Activated B cell treated with CpG ODN at 0.5 μM for 24 hours (primary cell): ENCODE data around the gene PCDHA5. TPM values are rescaled to one million over a fixed set of nuclear protein-coding genes. Genes with fewer than 3 reads are reported as not detected.

Experiments used
- ATAC-seq: fragments of 200-7000 bp; cut with Tn5 transposase; one replicate; pipeline ENCODE4 v1.10.0; 2021; ENCODE audit warnings: low read depth, mild to moderate bottlenecking, moderate library complexity
- CTCF ChIA-PET: fragments of 350-600 bp; sonication (Branson Sonifier 250); formaldehyde crosslinking; loops from one replicate; lab custom pipeline; 2021; ENCODE audit warnings: antibody characterized with exemption; lab: Charles Lee
- POLR2A ChIA-PET: fragments of 350-600 bp; sonication (Branson Sonifier 250); formaldehyde crosslinking; loops from one replicate; lab custom pipeline; 2021; ENCODE audit warnings: antibody characterized with exemption; lab: Charles Lee
- DNase-seq: peaks from one replicate; pipeline ENCODE4 v3.0.0; 2022
- H3K27ac Mint-ChIP-seq: one replicate; pipeline ENCODE4 v1.8.0; 2020; ENCODE audit warnings: mixed read lengths
- H3K27me3 Mint-ChIP-seq: one replicate; pipeline ENCODE4 v1.8.0; 2021; ENCODE audit warnings: mixed read lengths
- H3K36me3 Mint-ChIP-seq: one replicate; pipeline ENCODE4 v1.8.0; 2021; ENCODE audit warnings: low read depth, mixed read lengths
- H3K4me1 Mint-ChIP-seq: one replicate; pipeline ENCODE4 v1.8.0; 2021; ENCODE audit warnings: mixed read lengths
- H3K4me3 Mint-ChIP-seq: one replicate; pipeline ENCODE4 v1.8.0; 2020; ENCODE audit warnings: mild to moderate bottlenecking, mixed read lengths
- H3K9me3 Mint-ChIP-seq: one replicate; pipeline ENCODE4 v1.8.0; 2020; ENCODE audit warnings: mixed read lengths
- intact Hi-C: fragments of 100-400 bp; cut with micrococcal nuclease; formaldehyde crosslinking; loops from one replicate; pipeline ENCODE4 v1.15.1; 2024
- total RNA-seq: library from RNA; stranded (reverse); gene quantifications from 2 replicates; pipeline ENCODE4 v1.2.3, GENCODE V29; 2022
- TF ChIP-seq, protein P1 (sequence below): fragments of 200-600 bp; IDR thresholded peaks from one replicate; pipeline ENCODE4 v1.8.0; 2022; ENCODE audit warnings: antibody characterized with exemption, mild to moderate bottlenecking

The PCDHA5 gene
- total RNA-seq, 1 donor from 2014 or later, result not detected

DNA sequence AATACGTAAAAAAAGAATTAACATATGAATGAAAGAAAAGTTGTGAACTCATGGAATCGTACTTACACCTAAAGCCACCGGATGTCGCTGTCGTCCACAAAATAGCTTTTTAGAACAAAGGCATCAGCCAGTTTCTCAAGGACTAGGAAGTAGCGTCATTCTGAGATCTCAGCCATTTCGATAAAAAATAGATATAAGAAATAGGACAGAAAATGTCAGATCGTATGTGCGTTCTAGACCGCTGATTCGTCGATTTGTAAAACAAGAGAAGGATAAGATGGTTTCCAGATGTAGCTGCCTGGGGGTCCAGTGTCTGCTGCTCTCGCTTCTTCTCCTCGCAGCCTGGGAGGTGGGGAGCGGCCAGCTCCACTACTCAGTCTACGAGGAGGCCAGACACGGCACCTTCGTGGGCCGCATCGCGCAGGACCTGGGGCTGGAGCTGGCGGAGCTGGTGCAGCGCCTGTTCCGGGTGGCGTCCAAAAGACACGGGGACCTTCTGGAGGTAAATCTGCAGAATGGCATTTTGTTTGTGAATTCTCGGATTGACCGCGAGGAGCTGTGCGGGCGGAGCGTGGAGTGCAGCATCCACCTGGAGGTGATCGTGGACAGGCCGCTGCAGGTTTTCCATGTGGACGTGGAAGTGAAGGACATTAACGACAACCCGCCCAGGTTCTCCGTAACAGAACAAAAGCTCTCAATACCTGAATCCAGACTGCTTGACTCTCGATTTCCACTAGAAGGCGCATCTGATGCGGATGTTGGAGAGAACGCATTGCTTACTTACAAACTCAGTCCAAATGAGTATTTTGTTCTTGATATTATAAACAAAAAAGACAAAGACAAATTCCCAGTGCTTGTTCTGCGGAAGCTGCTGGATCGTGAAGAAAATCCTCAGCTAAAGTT, 34.6 kb downstream of the PCDHA5 start, which contains the start of gene PCDHA10:
Gene PCDHA10 (plus strand): TSS at position 126 of the 903 bp plus-strand sequence. CDS start 152 bp downstream, at position 278.
- Mint-ChIP-seq H3K9me3 (peaks cover 3% of the 10 kb centered on the region), H3K36me3 (no peaks in the 10 kb centered on the region), H3K27me3 (no peaks in the 10 kb centered on the region), H3K4me1 (no peaks in the 10 kb centered on the region), H3K4me3 (no peak within 1 kb of the TSS), H3K27ac (no peak within 1 kb of the TSS)
- ATAC-seq (no peak), DNase-seq (no peak)
- intact Hi-C loops, result no loop called here
- ChIA-PET CTCF (no interaction called here), POLR2A (no interaction called here)
- TF ChIP-seq, protein P1, sequence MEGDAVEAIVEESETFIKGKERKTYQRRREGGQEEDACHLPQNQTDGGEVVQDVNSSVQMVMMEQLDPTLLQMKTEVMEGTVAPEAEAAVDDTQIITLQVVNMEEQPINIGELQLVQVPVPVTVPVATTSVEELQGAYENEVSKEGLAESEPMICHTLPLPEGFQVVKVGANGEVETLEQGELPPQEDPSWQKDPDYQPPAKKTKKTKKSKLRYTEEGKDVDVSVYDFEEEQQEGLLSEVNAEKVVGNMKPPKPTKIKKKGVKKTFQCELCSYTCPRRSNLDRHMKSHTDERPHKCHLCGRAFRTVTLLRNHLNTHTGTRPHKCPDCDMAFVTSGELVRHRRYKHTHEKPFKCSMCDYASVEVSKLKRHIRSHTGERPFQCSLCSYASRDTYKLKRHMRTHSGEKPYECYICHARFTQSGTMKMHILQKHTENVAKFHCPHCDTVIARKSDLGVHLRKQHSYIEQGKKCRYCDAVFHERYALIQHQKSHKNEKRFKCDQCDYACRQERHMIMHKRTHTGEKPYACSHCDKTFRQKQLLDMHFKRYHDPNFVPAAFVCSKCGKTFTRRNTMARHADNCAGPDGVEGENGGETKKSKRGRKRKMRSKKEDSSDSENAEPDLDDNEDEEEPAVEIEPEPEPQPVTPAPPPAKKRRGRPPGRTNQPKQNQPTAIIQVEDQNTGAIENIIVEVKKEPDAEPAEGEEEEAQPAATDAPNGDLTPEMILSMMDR, result no peak

DNA sequence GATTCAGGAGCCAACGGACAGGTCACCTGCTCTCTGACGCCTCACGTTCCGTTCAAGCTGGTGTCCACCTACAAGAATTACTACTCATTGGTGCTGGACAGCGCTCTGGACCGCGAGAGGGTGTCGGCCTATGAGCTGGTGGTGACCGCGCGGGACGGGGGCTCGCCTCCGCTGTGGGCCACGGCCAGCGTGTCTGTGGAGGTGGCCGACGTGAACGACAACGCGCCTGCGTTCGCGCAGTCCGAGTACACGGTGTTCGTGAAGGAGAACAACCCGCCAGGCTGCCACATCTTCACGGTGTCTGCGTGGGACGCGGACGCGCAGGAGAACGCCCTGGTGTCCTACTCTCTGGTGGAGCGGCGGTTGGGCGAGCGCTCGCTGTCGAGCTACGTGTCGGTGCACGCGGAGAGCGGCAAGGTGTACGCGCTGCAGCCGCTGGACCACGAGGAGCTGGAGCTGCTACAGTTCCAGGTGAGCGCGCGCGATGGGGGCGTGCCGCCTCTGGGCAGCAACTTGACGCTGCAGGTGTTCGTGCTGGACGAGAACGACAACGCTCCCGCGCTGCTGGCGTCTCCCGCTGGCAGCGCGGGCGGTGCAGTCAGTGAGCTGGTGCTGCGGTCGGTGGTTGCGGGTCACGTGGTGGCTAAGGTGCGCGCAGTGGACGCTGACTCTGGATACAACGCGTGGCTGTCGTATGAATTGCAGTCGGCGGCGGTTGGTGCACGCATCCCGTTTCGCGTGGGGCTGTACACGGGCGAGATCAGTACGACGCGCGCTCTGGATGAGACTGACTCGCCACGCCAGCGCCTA, 36.0 kb downstream of the PCDHA5 start:
- no peaks in the 10 kb centered on the region for H3K36me3 Mint-ChIP-seq
- H3K27ac Mint-ChIP-seq, result no peak overlapping the region
- ChIA-PET CTCF (no interaction called here), POLR2A (no interaction called here)
- H3K4me3 Mint-ChIP-seq, result no peak overlapping the region
- DNase-seq (no peak), ATAC-seq (no peak)
- H3K27me3 Mint-ChIP-seq, result no peaks in the 10 kb centered on the region
- intact Hi-C loops, result no loop called here
- no peaks in the 10 kb centered on the region for H3K4me1 Mint-ChIP-seq
- peaks cover 3% of the 10 kb centered on the region for H3K9me3 Mint-ChIP-seq
- TF ChIP-seq, protein P1, result no peak

DNA sequence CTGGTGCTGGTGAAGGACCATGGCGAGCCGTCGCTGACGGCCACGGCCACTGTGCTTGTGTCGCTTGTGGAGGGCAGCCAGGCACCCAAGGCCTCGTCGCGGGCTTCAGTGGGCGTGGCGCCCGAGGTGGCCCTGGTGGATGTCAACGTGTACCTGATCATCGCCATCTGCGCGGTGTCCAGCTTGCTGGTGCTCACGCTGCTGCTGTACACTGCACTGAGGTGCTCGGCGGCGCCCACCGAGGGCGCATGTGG, 36.5 kb downstream of the PCDHA5 start:
- no peak for DNase-seq
- ChIA-PET POLR2A (no interaction called here), CTCF (no interaction called here)
- H3K27me3 Mint-ChIP-seq, result no peaks in the 10 kb centered on the region
- intact Hi-C loops, result no loop called here
- H3K27ac Mint-ChIP-seq, result no peak overlapping the region
- peaks cover 3% of the 10 kb centered on the region for H3K9me3 Mint-ChIP-seq
- no peak overlapping the region for H3K4me3 Mint-ChIP-seq
- TF ChIP-seq, protein P1, result no peak
- no peaks in the 10 kb centered on the region for H3K36me3 Mint-ChIP-seq
- no peak for ATAC-seq
- H3K4me1 Mint-ChIP-seq, result no peaks in the 10 kb centered on the region

DNA sequence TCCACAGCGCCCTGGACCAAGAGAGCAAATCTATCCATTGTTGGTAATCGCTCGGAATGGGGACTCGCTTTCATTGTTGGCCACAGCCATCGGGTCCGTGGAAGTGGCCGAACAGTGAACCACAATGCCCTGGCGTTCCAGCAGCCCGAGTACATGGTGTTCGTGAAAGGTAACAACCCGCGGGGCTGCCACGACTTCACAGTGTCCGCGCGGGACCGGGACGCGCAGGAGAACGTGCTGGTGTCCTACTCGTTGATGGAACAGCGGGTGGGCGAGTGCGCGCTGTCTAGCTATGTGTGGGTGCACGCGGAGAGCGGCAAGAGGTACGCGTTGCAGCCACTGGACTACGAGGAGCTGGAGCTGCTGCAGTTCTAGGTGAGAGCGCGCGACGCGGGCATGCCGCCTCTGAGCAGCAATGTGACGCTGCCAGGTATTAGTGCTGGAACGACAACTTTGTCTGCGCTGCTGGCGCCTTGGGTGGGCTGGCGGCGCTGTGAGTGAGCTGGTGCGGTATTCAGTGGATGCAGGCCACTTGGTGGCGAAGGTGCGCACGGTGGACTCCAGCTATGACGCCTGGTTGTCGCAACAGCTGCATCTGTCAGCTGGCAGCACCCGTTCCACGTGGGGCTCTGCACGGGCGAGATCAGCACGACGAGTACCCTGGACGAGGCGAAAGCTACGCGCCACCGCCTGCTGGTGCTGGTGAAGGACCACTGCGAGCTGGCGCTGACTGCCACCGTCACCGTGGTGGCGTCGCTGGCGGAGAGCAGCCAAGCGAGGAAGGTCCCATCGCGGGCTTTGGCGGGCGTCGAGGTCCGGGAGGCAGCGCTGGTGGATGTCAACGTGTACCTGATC, 41.3 kb downstream of the PCDHA5 start:
- peaks cover 5% of the 10 kb centered on the region for H3K27me3 Mint-ChIP-seq
- TF ChIP-seq, protein P1, result no peak
- intact Hi-C loops, result loop anchor here (10.0 kb wide), 1 partner anchor 242 kb away; the partner anchor contains the start of gene PCDHB3
- ChIA-PET POLR2A (no interaction called here), CTCF (no interaction called here)
- no peaks in the 10 kb centered on the region for H3K4me1 Mint-ChIP-seq
- no peaks in the 10 kb centered on the region for H3K36me3 Mint-ChIP-seq
- H3K27ac Mint-ChIP-seq, result no peak overlapping the region
- DNase-seq (no peak), ATAC-seq (no peak)
- no peak overlapping the region for H3K4me3 Mint-ChIP-seq
- no peaks in the 10 kb centered on the region for H3K9me3 Mint-ChIP-seq
